Neutrophil (primary cell): Measurements from ENCODE around the gene PPP6R3.
A peak's percentile ranks its signal among the peaks of the same experiment; 100 is the strongest.
"Not testable (repeated sequence)": the region's sequence is repeated elsewhere in the genome, so short reads cannot be mapped to it uniquely, and the experiment has no call there.

Experiments
- H3K27ac ChIP-seq: fragments of 200-600 bp; sonication (generic); 2 replicates; pipeline ENCODE4 v1.5.1; 2016; ENCODE audit warnings: mild to moderate bottlenecking, moderate library complexity
- H3K27me3 ChIP-seq: fragments of 200-600 bp; sonication (generic); 2 replicates; pipeline ENCODE4 v1.6.0; 2016; ENCODE audit warnings: mild to moderate bottlenecking
- H3K36me3 ChIP-seq: fragments of 200-600 bp; sonication (generic); 2 replicates; pipeline ENCODE4 v1.5.1; 2017
- H3K4me1 ChIP-seq, 2 experiments: fragments of 200-600 bp in 1 of 2; sonication (generic) in 1 of 2; 1 replicate in 1 of 2; 2 replicates in 1 of 2; pipeline versions ENCODE4 v1.5.1 to v1.6.1; 2013 to 2016; ENCODE audit warnings: low read depth in 1 of 2, low read length in 1 of 2, mild to moderate bottlenecking in 1 of 2, moderate library complexity in 1 of 2; ENCODE audit not compliant: control insufficient read depth in 1 of 2, insufficient read depth in 1 of 2
- H3K4me3 ChIP-seq, 2 experiments: fragments of 200-600 bp in 1 of 2; sonication (generic) in 1 of 2; 1 replicate in 1 of 2; 2 replicates in 1 of 2; pipeline ENCODE4 v1.5.1; 2013 to 2016; ENCODE audit warnings: low read depth in 1 of 2, low read length in 1 of 2, mild to moderate bottlenecking in 1 of 2, moderate library complexity in 1 of 2
- H3K9me3 ChIP-seq: fragments of 200-600 bp; sonication (generic); 2 replicates; pipeline ENCODE4 v1.5.1; 2016
- TF ChIP-seq, protein P1 (sequence below): fragments of 200-600 bp; sonication (generic); IDR thresholded peaks from 2 replicates; pipeline ENCODE4 v1.5.1; 2016; ENCODE audit warnings: antibody characterized with exemption

The PPP6R3 gene

DNA sequence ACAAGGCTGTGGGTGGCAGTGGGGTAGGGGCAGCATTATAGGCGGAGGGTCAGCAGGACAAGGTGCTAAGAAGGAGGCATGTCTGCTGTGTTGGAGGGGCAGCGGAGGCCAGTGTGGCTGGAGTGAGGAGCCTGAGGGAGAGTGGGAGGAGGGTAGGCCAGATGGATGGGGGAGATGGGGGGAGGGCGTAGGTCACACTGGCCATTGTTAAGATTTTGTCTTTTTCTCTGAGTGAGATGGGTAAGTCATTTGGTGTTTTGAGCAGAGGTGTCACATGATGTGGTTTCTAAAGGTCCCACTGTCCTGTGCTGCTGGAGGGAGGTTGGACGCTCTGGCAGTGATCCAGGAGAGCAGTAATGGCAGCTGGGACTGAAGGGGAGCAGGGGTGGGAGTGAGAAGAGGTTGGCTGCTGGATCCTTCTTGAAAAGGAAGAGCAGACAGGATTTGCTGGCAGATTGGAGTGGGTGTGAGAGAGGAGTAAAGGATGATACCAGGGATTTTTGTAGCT, 9.8 kb downstream of the PPP6R3 start:
- Histone ChIP-seq H3K4me3 (no peak overlapping the region), H3K4me1 (peaks cover 47% of the 10 kb centered on the region in 2 experiments), H3K27ac (no peak overlapping the region), H3K36me3 (no peaks in the 10 kb centered on the region), H3K9me3 (no peaks in the 10 kb centered on the region), H3K27me3 (no peaks in the 10 kb centered on the region)
- TF ChIP-seq, protein P1, sequence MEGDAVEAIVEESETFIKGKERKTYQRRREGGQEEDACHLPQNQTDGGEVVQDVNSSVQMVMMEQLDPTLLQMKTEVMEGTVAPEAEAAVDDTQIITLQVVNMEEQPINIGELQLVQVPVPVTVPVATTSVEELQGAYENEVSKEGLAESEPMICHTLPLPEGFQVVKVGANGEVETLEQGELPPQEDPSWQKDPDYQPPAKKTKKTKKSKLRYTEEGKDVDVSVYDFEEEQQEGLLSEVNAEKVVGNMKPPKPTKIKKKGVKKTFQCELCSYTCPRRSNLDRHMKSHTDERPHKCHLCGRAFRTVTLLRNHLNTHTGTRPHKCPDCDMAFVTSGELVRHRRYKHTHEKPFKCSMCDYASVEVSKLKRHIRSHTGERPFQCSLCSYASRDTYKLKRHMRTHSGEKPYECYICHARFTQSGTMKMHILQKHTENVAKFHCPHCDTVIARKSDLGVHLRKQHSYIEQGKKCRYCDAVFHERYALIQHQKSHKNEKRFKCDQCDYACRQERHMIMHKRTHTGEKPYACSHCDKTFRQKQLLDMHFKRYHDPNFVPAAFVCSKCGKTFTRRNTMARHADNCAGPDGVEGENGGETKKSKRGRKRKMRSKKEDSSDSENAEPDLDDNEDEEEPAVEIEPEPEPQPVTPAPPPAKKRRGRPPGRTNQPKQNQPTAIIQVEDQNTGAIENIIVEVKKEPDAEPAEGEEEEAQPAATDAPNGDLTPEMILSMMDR = no peak

DNA sequence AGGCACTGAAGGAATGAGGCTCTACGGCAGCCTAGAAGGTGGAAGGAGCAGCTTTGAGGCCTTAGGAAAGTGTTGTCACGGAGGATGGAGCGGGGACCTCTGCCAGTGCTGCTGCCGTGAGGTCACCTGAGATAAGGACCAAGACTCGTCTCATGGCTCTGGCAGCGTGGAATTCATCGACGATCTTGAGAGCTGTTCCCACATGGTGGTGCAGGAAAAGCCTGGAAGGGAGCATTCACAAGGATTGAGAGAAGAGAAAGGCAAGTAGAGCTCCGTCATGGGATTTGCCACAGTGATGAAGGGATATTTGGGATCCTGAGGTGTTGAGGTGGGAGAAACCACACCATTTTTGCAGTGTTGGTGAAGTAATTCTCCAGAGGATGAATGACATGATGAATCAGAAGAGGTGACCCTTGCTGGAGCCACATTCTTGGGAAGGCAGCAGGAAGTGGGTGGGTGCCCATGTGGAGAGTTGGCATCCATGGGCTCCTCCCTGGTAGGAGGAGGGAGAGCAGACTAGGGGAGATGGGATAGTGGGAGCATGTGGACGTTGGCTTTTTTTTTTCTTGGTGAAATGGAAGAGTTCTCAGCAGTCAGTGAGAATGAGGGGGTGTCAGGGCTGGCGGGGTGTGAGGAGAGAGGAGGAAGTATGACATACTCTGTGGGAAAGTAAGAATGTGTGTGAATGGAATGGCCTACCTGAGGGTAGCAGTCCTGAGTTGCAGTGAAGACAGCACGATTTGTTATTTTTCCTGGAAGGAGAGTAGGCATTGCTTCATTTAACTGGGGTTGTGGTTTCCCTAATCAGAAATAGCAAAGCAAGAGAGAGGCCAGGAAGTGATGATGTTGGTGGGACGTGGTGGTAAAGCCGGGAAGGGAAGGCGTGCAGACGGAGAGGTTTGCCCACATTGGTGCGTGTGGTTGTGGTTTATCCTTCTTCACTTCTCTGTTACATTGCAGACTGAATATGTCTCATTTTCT, 11.1 kb downstream of the PPP6R3 start:
- no peaks in the 10 kb centered on the region for H3K9me3 ChIP-seq
- peak overlapping the region; percentile 58 for H3K27ac ChIP-seq
- H3K36me3 ChIP-seq = no peaks in the 10 kb centered on the region
- H3K27me3 ChIP-seq = no peaks in the 10 kb centered on the region
- H3K4me3 ChIP-seq = no peak overlapping the region
- H3K4me1 ChIP-seq = peaks cover 47% of the 10 kb centered on the region in 2 experiments
- TF ChIP-seq, protein P1 = no peak

DNA sequence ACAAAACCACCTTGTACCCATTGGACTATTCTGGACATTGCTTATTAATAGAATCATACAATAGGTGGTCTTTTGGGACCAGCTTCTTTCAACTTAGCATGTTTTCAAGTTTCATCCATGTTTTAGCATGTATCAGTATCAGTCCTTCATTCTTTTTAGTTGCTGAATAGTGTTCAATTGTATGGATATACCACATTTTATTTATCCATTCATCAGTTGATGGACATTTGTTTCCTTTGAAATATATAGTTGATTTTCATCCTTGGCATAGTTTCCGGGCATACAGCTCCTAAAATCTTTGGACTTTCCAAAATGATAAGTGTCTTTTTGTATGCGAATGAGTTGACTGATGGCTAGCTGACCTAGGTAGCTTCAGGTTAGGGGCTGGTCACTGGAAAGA, 12.2 kb downstream of the PPP6R3 start:
- TF ChIP-seq, protein P1 = no peak
- Histone ChIP-seq H3K27ac (no peak overlapping the region), H3K36me3 (no peaks in the 10 kb centered on the region), H3K4me1 (peaks cover 47% of the 10 kb centered on the region in 2 experiments), H3K9me3 (no peaks in the 10 kb centered on the region), H3K4me3 (no peak overlapping the region), H3K27me3 (no peaks in the 10 kb centered on the region)

DNA sequence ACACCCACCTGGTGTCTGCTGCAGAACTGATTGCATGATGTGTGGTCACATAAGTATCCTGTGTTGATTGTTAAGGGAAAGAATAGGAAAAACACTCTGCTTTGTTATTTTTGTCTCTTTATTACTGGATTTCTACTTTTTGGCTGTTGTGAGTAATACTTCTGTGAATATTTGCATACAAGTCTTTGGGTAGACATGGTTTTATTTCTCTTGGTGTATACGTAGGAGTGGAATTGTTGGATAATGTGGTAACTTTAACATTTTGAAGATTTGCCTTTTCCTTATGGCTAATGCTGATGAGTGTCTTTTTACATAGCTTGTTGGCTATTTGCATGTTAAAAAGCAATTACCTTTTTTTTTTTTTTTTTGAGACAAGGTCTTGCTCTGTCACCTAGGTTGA, 13.1 kb downstream of the PPP6R3 start:
- no peak overlapping the region for H3K27ac ChIP-seq
- peaks cover 39% of the 10 kb centered on the region in 2 experiments for H3K4me1 ChIP-seq
- no peaks in the 10 kb centered on the region for H3K27me3 ChIP-seq
- TF ChIP-seq, protein P1 = no peak
- peaks cover under 1% of the 10 kb centered on the region for H3K36me3 ChIP-seq
- H3K4me3 ChIP-seq = no peak overlapping the region
- H3K9me3 ChIP-seq = no peaks in the 10 kb centered on the region

DNA sequence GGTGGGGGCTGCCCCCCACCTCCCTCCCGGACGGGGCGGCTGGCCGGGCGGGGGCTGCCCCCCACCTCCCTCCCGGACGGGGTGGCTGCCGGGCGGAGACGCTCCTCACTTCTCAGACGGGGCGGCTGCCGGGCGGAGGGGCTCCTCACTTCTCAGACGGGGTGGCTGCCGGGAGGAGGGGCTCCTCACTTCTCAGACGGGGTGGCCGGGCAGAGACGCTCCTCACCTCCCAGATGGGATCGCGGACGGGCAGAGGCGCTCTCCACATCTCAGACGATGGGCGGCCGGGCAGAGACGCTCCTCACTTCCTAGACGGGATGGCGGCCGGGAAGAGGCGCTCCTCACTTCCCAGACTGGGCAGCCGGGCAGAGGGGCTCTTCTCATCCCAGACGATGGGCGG, 15.1 kb downstream of the PPP6R3 start:
- not testable (repeated sequence) for H3K4me3 ChIP-seq, H3K9me3 ChIP-seq, H3K27me3 ChIP-seq, H3K27ac ChIP-seq, H3K36me3 ChIP-seq
- peaks cover 19 to 22% of the 10 kb centered on the region in 2 experiments for H3K4me1 ChIP-seq

DNA sequence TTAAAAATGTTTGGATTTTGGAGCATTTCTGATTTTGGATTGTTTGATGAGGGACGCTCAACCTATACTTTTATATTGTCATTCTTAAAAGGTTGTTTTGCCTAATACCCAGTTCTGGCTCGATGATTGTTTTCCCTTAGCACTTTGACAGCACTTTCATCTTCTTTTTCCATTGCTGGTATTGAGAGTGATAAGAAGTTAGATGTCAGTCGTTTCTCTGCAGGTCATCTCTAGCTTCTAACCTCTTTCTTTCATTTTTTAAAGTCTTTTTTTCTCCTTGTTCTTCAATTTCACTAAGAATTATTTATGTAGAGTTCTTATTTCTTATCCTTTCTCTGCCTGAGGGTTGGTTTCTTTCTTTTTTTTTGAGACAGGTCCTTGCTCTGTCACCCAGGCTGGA, 18.8 kb downstream of the PPP6R3 start:
- TF ChIP-seq, protein P1 = no peak
- H3K9me3 ChIP-seq = no peaks in the 10 kb centered on the region
- no peak overlapping the region for H3K4me3 ChIP-seq
- H3K27me3 ChIP-seq = no peaks in the 10 kb centered on the region
- H3K27ac ChIP-seq = no peak overlapping the region
- no peaks in the 10 kb centered on the region for H3K4me1 ChIP-seq
- H3K36me3 ChIP-seq = peaks cover 5% of the 10 kb centered on the region
